Activated T-helper 1 cell treated with anti-CD3 and anti-CD28 coated beads, Interleukin-2, amount 50 U/mL, for 16 hours (primary cell): ENCODE data around the gene STK17A.
"Not testable (repeated sequence)": the region's sequence is repeated elsewhere in the genome, so short reads cannot be mapped to it uniquely, and the experiment has no call there.

Experiments
- DNase-seq, 2 donors: peaks; one replicate each; pipeline ENCODE4 v3.0.0-alpha.2; 2020; ENCODE audit warnings: low read depth in 1 of 2, low spot score in 1 of 2

STK17A gene

DNA sequence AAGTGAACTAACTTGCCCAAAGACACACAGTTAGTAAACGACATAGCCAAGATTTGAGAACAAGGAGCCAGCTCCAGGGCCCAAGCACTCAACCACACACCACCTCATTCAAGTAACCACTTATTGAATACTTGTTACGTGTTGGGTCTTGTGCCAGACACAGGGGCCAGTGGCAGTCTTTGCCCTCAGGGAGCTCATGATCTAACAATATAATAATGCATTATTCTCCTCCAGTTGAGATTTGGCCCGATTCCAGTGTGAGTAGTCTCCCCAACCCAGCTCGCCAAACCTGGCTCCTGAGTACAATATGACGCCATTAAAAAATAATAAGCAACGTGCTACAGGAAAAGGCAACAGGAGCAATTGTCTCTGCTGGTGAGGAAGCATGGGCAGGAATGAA, 14.4 kb upstream of the STK17A start:
- DNase-seq, result no peak

DNA sequence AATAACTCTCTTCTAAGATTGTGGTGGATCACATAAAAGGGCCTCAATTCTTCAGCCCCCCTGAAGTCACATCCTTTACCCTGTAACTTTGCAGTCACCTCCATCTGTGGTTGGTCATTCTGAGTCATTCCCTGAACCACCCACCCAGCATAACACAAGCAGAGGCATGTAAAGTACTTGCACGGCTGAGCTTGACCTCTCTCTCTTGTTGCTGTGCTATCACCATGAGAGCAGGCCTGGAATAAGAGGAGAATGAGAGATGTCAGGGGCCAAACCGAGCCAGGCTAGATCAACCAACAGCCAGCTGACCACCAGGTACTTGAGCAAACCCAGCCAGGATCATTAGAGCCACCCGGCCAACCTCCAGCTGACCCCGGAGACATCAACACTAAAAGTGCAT, 13.5 kb upstream of the STK17A start:
- no peak for DNase-seq

DNA sequence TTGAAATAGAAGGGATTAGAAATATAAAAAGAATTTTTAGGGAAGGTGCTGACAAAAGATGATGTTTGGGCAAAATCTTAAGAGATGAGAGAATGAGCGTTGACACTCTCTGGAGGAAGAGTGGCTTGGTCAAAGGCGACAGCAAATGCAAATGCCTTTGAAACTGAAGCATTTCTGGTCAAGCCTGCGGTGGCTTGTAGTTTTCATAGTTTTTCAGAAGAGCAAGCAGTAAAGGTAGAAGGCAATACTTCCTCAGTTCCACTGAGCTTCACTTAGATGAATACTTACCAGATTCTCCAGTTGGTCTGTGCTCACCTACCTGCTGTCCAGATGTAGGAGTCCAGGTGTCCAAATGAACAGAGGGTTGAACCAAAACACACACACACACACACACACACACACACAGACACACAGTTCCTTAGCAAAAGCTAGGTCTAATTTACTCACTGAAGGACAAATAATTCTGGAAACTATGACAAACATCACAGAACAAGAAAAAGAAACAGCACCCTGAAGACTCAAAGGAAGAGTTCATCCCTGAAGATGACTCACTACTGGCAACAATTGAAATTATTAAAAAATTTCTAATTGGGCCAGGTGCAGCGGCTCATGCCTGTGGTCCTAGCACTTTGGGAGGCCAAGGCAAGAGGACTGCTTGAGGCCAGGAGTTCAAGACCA, 12.1 kb upstream of the STK17A start:
- no peak for DNase-seq

DNA sequence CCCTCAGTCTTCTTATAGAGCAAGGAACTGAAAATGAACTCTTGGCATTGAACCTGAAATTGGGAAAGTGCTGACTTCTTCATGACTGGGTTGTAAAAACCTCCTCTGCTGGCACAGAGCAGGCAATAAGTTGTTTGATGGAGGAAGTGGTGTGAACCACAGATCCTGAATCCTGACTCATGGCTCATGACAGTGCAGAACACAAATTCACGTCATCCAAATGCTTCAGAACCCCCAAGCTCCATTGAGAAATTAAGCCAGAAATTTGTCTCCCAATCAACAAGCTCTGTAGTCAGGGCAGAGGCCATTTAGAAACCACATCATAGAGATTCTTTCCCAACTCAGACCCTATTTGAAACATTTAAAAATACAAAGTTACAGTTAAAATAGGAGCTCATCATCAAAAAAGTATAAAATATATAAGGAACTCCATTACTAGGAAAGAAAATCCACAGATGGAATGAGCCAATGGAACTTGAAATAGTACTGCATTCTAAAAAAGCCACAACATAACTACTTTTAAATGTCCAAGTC, 10.3 kb upstream of the STK17A start:
- no peak for DNase-seq

DNA sequence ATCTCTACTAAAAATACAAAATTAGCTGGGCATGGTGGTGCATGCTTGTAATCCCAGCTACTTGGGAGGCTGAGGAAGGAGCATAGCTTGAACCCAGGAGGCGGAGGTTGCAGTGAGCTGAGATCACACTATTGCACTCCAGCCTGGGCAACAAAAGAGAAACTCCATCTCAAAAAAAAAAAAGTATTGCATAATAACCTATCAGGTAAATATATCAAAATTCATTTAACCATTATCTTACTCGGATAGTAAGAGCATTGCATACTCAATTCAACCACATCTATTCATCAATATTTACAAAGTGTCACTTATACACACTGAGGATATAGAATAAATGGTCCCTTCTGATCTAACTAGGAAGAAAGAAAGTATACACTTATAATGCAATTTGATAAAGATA, 9.1 kb upstream of the STK17A start:
- not testable (repeated sequence) for DNase-seq

DNA sequence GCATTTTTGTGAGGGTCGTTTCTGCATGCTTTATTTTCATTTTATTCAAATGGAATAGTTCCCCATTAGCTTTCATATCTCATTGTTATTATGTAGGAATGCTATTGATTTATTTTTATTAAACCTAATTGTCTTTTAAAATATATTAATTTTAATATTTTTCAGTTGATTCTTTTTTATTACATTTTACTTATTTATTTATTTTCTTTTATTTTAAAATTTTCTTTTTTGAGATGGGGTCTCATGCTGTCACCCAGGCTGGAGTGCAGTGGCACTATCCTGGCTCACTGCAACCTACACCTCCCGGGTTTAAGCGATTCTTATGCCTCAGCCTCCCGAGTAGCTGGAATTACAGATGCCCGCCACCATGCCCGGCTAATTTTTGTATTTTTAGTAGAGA, 7.4 kb upstream of the STK17A start:
- no peak for DNase-seq

DNA sequence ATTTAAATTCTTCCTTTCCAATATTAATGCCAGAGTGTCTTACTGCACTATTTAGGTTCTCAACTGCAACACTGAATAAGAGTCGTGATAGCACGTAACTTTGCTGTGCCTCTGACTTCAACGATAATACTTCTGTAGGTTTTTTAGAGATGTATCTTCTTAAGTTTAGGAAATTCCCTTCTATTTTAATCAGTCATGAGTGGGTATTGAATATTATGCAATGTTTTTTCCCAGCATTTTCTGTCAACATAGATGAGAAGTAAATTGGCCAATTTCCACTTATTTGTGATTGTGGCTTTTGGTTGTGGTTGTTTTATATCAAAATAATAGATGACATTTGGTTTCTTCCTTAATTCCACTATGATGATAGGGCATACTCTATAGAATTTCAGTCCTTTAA, 6.7 kb upstream of the STK17A start:
- DNase-seq, result no peak

DNA sequence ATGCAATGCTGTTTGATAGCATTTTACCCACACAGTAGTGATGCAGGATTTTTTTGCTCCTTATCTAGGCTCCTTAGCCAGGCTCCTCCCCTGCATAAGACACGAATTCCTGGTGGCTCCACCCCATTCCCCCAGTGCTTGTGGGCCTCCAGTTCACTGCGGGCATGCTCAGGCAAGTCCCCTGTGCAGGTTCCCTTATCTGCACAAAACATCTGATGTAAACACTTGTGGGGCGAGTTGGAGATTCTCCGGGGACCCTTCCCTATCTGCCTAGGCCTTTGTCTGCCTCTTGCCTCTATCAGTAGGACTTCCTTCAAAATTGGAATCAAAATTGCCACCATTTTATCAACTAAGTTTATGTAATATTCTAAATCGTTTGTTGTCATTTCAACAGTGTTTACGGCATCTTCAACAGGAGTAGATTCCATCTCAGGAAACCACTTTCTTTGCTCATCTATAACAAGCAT, 5.4 kb upstream of the STK17A start:
- DNase-seq, result no peak

DNA sequence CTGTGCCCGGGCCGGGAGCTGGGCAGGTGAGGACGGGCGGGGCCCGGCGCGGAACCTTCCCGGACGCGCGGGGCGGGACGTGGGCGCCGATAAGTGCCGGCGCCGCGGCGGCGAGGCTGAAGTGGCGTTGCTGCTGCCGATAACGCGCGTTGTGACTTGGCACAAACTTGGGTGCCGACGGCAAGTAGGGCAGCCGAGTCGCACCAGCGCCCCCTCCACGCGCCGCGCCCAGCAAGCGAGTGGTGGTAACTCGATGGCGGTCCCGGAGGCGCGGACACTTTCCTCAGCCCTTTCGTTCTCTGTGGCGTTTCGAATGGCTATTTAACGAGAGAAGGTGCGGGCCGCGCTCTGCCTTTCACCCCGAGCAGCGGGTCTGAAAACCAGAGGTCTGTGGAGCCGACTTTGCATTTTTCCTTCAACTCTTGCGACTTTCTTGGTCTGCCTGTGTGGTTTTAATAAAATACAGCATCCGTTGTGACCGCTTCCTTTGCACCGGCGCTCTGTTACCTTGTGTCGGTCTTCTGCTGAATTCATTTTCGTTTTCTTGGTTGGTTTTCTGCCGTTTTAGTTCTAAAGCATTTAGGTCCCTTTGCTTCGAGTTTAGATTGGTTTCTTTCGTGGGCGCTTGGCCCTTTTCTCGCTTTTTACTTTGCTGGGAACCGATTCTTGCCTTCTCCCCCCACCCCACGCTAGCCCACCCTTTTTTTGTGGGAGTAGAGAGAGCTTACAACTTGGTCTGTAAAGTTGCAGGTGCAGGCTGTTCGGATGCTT, 701 bp downstream of the STK17A start:
- peak; percentile 33 to 57 for DNase-seq

DNA sequence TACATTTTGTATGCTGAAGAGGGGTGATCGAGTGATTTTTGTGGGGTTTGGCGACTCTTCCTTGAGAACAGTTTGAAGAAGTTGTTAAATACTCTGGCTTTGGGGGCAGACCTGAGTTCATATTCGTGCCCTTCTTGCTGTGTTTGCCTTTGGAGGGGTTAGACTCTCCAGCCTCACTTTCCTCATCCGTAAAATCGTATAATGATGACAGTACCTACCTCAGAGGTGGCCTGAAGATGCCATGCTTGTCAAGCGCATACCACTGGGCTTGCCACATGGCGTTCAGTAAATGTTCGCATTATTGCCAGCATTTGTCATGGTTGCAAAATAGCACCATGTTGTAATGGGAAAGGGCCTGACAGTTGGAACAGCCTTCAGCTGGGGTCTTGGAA, 1.3 kb downstream of the STK17A start:
- DNase-seq, result no peak

DNA sequence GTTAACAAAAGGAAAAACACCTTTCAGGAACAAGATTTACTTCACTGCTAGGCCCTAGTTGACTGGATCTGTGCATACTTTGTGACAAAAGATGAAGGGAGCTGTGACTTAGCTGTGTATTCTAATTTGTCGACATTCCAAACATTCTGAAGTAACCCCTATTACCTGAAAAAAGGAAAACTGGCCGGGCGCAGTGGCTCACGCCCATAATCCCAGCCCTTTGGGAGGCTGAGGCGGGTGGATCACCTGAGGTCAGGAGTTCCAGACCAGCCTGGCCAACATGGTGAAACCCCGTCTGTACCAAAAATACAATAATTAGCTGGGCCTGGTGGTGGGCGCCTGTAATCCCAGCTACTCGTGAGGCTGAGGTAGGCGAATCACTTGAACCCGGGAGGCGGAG, 1.8 kb downstream of the STK17A start:
- not testable (repeated sequence) for DNase-seq

DNA sequence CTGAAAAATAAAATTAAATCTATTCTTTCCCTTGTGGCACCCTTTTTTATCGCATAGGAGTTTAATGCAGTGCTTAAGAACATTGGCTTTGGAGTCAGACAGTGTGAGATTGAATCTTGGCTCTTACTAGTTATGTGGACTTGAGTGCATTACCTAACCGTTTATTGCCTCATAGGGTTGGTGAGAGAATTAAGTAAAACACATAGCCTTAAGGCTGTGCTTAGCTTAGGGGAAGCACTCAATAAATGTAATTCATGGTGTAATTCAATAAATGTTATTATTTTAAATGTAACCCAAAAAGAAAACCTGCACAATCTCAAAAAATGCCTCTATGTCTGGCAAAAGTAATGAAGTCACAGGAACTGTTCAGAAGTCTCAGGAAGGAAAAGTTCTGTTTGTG, 2.7 kb downstream of the STK17A start:
- DNase-seq, result no peak

DNA sequence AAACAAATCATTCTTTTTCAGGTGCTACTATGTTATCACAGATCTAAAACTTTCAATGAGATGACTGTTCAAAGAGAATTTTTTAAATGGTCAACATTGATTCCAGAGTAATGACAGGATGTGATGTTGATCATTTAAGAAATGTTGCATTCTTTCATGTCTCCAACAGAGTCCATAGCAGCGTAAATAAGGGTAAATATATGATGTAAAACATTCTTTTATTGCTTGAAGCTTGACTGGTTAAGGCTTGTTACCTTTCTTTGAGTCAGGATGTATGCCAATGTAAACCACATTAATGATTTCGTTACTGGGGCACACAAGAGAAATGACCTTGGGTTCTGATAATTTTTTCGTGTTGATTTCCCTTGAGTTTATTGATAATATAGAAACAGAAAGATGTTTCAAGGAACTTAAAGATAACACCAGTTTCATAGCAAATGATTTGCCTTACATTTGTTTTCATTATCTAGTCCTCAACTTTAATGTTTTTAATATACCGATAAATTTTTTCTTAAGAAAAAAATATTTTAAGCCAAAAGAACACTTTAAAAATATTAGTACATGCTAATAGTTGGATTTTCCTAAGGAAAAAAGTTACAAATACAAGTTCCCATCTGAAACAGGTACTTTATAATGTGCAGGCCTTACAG, 3.5 kb downstream of the STK17A start:
- no peak for DNase-seq

DNA sequence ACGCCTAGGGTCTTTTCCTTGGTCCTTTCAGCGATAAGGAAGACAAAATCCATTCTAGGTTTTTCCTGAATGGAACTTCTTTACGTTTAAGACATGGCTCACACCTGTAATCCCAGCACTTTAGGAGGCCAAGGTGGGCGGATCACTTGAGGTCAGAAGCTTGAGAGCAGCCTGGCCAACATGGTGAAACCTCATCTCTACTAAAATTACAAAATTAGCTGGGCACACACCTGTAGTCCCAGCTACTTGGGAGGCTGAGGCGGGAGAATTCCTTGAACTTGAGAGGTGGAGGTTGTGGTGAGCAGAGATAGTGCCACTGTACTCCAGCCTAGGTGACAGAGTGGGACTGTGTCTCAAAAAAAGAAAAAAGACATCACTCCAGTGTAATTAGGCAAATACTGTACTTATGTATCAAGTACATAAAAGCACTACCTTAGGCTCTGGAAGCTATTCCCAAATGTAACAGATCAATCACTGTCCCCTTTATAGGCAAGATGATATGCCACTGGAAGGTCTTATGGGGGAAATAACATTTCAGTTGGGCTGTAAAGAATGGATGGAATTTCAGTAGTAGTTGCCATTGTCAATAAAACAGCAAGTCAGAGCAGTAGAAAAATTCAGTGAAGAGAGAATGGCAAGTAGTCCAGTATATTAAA, 5.7 kb downstream of the STK17A start:
- DNase-seq, result no peak

DNA sequence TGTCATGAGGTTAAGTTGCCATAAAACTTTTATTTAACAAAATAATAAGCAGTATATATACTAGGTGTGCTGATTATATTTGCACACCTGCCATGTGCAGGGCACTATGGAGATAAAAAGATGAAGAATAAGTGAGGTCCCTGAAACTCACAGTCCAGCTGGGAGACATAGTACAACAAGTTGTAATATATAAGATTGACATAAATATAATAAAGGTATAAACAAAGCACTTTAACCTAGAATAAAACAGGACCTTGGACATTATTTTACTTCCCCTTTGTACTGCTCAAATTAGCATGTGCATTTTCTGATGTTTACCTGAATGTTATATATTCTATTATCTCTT, 6.2 kb downstream of the STK17A start:
- DNase-seq, result no peak

DNA sequence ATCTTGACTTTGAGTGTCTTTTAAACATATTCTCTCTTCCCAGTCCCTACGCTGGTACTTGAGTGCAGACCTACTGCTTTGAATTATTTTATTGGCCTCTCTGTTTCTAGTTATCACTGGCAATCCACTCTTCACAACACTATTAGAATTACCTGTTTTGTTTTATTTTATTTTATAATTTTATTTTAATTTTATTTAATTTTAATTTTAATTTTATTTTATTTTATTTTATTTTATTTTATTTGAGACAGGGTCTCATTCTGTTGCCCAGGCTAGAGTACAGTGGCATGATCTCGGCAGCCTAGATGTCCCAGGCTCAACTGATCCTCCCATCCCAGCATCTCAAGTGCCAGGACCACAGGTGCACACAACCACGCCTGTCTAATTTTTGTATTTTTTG, 6.8 kb downstream of the STK17A start:
- no peak for DNase-seq

DNA sequence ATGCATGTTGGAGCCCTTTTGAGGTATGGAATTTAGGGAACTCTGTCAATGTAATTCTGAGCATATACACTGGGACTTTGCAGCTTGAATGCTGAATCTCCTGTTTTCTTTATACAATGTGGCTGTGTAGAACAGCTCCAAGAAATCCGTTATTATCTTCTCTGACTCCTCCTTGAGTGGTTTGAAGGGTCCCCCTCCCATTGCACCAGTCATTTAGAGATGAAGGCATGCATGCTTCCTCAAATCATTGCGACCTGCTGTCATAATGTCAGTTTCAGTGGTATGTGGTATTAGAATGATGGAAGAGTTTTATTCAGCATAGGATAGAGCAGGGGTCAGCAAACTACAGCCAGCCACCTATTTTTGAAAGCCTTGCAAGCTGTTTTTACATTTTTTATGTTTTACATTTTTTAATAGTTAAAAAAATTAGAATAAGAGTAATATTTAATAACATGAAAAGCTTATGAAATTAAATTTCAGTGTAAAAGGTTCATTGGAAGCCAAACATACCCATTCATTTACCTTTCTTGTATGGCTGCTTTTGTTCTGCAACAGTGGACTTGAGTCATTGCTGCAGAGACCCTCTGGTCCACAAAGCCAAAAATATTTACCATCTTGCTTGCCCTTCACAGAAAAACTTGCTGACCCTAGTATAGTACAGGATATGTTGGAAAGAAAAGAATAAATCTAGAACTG, 8.1 kb downstream of the STK17A start:
- DNase-seq, result no peak

DNA sequence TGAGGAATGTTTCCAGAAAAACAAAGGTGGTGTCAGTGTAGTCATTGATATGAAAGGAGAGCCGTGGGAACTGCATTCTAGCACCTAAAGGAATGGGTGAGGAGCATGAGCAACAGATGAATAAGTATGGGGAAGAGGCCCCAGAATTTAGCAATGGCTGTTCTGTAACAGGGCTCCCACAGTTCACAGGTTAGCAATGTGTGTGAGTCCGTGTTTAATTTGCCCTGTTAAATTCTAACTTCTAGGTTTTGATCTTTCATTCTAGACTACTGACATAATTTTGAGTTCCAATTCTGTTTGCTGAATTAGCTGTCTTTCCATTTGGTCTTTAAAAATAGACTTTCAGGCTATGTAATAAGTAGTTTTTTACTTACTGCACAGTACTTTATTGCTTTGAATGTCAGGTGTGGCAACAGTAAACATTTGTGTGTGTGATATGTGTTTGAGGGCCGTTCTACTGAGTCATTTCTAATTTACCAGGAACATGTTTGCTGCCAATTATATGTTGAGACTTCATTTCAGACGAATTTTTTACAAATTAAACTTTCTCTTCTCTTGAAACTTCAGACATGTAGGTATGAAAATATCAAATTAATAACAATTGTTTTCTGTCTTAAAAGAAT, 8.8 kb downstream of the STK17A start:
- no peak for DNase-seq

DNA sequence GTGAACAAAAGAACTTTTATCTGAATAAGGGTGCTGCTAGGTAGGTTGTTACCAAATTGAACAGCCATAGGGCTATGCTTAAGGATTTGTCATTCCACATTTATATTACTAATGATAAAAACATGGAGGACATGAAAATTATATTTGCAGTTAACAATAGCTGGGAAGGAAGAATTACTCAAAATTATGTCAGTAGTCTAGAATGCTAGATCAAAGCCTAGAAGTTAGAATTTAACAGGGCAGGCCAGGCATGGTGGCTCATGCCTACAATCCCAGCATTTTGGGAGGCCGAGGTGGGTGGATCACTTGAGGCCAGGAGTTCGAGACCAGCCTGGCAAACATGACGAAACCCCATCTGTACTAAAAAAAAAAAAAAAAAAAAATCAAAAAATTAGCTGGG, 9.4 kb downstream of the STK17A start:
- DNase-seq, result no peak

DNA sequence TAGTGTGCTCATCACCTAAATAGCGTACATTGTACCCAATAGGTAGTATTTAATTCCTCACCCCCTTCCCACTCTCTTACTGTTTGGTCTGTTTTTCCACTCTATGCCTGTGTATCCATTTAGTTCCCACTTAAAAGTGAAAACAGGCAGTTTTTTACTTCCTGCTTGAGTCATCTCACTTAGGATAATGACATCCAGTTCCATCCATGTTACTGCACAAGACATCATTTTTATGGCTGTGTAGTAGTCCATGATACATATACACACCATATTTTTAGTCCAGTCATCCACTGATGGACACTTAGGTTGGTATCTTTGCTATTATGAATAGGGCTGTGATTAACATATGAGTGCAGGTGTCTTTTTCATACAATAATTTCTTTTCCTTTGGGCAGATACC, 10.1 kb downstream of the STK17A start:
- DNase-seq, result no peak

DNA sequence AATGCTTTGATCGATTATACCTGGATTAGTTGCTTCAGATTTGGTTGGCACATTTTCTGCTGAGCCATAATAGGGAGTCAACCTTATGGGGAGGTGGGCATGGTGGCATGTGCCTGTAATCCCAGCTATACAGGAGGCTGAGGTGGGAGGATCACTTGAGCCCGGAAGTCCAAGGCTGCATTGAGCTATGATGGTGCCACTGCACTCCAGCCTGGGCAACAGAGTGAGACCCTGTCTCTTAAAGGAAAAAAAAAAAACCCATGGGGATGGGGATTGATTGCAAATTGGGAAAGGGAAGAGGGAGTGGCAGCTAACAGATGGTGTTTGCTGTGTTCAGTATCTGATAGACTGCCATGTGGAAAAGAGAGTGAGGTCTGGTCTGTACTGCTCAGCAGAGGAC, 11.1 kb downstream of the STK17A start:
- no peak for DNase-seq
